Gastroesophageal sphincter (tissue), 3 donors: ENCODE results near the gene FMN2.

ENCODE experiments used
- CTCF ChIP-seq, 4 experiments: fragments of 200-600 bp in 2 of 4; fragments of 450-650 bp in 2 of 4; sonication (generic) in 1 of 4; IDR thresholded peaks; one replicate each; pipeline ENCODE4 v1.5.1; 2017 to 2019; ENCODE audit warnings: antibody characterized with exemption in 4 of 4, mild to moderate bottlenecking in 2 of 4, moderate library complexity in 2 of 4
- EP300 ChIP-seq: sonication (generic); formaldehyde crosslinking; IDR thresholded peaks from one replicate; pipeline ENCODE4 v1.6.1; 2017; ENCODE audit warnings: antibody characterized with exemption, mild to moderate bottlenecking
- POLR2A ChIP-seq, 2 donors: fragments of 450-650 bp; IDR thresholded peaks; one replicate each; pipeline ENCODE4 v1.6.1; 2017; ENCODE audit warnings: antibody characterized with exemption in 2 of 2, mild to moderate bottlenecking in 2 of 2, moderate library complexity in 1 of 2
- POLR2AphosphoS5 ChIP-seq: sonication (generic); formaldehyde crosslinking; IDR thresholded peaks from one replicate; pipeline ENCODE4 v1.6.1; 2017; ENCODE audit warnings: antibody characterized with exemption

GRCh38 chr1:240363315-240363714 lies 271.6 kb downstream of the FMN2 start:
- TF ChIP-seq CTCF (IDR thresholded peaks at IDR 0.05): no peak
- no peak for TF ChIP-seq POLR2A (IDR thresholded peaks at IDR 0.05)
- no peak for TF ChIP-seq POLR2AphosphoS5
- TF ChIP-seq EP300: no peak
